HepG2 (cell line): ENCODE measurements around the gene IFNL2. TPM values are rescaled to one million over a fixed set of nuclear protein-coding genes. Genes with fewer than 3 reads are reported as not detected.

ENCODE experiments used
- ATAC-seq: fragments of 200-7000 bp; cut with Tn5 transposase; 3 replicates; pipeline ENCODE4 v1.9.1; 2020; ENCODE audit warnings: mild to moderate bottlenecking, moderate library complexity
- BruUV-seq: library from RNA; stranded (reverse); fragments of 400-500 nt; replicated peaks from 2 replicates; lab custom pipeline; 2021; lab: Mats Ljungman, UMichigan
- CTCF ChIA-PET: fragments of 300-600 bp; formaldehyde crosslinking; extraction: SDS; loops from one replicate; lab custom pipeline; 2021; ENCODE audit warnings: low total read pairs, inconsistent platforms, low intra/inter-chr PET ratio; lab: Yijun Ruan, JAX
- POLR2A ChIA-PET: fragments of 350-600 bp; sonication (Branson Sonifier 250); formaldehyde crosslinking; loops from one replicate; lab custom pipeline; 2020; ENCODE audit warnings: antibody characterized with exemption, inconsistent platforms; lab: Yijun Ruan, JAX
- DNase-seq: peaks from one replicate; pipeline ENCODE4 v3.0.0-alpha.2; 2015; ENCODE audit warnings: low spot score
- FAIRE-seq: peaks from 3 replicates; lab custom pipeline; 2011; peaks lifted over from hg19 to GRCh38; lab: Jason Lieb, UNC
- H2AFZ ChIP-seq: one replicate; pipeline ENCODE4 v1.6.1; 2011; ENCODE audit warnings: low read length, inconsistent platforms
- H3K27ac ChIP-seq: fragments of 300-600 bp; 3 replicates; pipeline ENCODE4 v1.8.0; 2011; ENCODE audit warnings: mixed run types, mild to moderate bottlenecking, mixed read lengths, low read length, inconsistent platforms; ENCODE audit not compliant: insufficient read depth; ENCODE audit errors: extremely low read length
- H3K27me3 ChIP-seq, 2 experiments: fragments of 200-600 bp in 1 of 2; 2 replicates in 1 of 2; 3 replicates in 1 of 2; pipeline versions ENCODE4 v1.6.0 to v1.8.0; 2011; ENCODE audit warnings: low read length in 2 of 2, mild to moderate bottlenecking in 2 of 2, moderate library complexity in 2 of 2, inconsistent platforms in 1 of 2; ENCODE audit not compliant: insufficient read depth in 2 of 2, control insufficient read depth in 1 of 2
- H3K36me3 ChIP-seq, 2 experiments: fragments of 200-600 bp in 1 of 2; replicated peaks in 1 of 2; 2 replicates in 1 of 2; 3 replicates in 1 of 2; pipeline versions ENCODE4 v1.5.1 to v1.8.0; 2011; ENCODE audit warnings: low read length in 2 of 2, inconsistent platforms in 1 of 2; ENCODE audit not compliant: insufficient read depth in 2 of 2, control insufficient read depth in 1 of 2
- H3K4me1 ChIP-seq: 2 replicates; pipeline ENCODE4 v1.5.1; 2012; ENCODE audit warnings: low read length, inconsistent platforms; ENCODE audit not compliant: insufficient read depth
- H3K4me2 ChIP-seq: 2 replicates; pipeline ENCODE4 v1.6.0; 2011; ENCODE audit warnings: low read depth, low read length, inconsistent platforms
- H3K4me3 ChIP-seq, 3 experiments: fragments of 200-600 bp in 1 of 3; sonication (generic), shearing (Covaris generic) in 1 of 3; replicated peaks in 1 of 3; 2 replicates each; pipeline ENCODE4 v1.5.1; 2011 to 2016; ENCODE audit warnings: low read length in 3 of 3, inconsistent platforms in 2 of 3, low read depth in 2 of 3, mild to moderate bottlenecking in 2 of 3, control low read depth in 1 of 3, mixed read lengths in 1 of 3; ENCODE audit not compliant: insufficient read depth in 1 of 3
- H3K79me2 ChIP-seq: one replicate; pipeline ENCODE4 v1.6.1; 2011; ENCODE audit warnings: low read length, inconsistent platforms; ENCODE audit not compliant: insufficient read depth
- H3K9ac ChIP-seq: 2 replicates; pipeline ENCODE4 v1.6.0; 2011; ENCODE audit warnings: mild to moderate bottlenecking, low read depth, low read length, inconsistent platforms; ENCODE audit not compliant: insufficient read depth
- H3K9me3 ChIP-seq: 2 replicates; pipeline ENCODE4 v1.5.1; 2012; ENCODE audit warnings: mild to moderate bottlenecking, low read length
- H4K20me1 ChIP-seq: 2 replicates; pipeline ENCODE4 v1.6.0; 2011; ENCODE audit warnings: inconsistent platforms, mild to moderate bottlenecking, low read length, moderate library complexity; ENCODE audit not compliant: insufficient read depth
- DDIT3 ChIP-seq: sonication (generic); formaldehyde crosslinking; IDR thresholded peaks from 2 replicates; pipeline ENCODE4 v1.4.0; 2020; ENCODE audit warnings: mild to moderate bottlenecking, missing genetic modification reagents
- KLF12 ChIP-seq: sonication (generic); formaldehyde crosslinking; IDR thresholded peaks from 2 replicates; pipeline ENCODE4 v1.4.0; 2020; ENCODE audit warnings: missing genetic modification reagents, borderline replicate concordance
- MLXIP ChIP-seq: sonication (generic); formaldehyde crosslinking; IDR thresholded peaks from 2 replicates; pipeline ENCODE4 v1.9.0; 2021; ENCODE audit warnings: missing genetic modification reagents, borderline replicate concordance
- NR0B2 ChIP-seq: sonication (generic); formaldehyde crosslinking; IDR thresholded peaks from 2 replicates; pipeline ENCODE4 v1.4.0; 2020; ENCODE audit warnings: mild to moderate bottlenecking, missing genetic modification reagents
- NR2F6 ChIP-seq, 2 experiments: IDR thresholded peaks; 2 replicates each; pipeline ENCODE4 v1.6.1; 2016; ENCODE audit warnings: antibody characterized with exemption in 1 of 2, mild to moderate bottlenecking in 1 of 2
- PHB2 ChIP-seq: fragments of 450-650 bp; IDR thresholded peaks from 2 replicates; pipeline ENCODE4 v1.6.1; 2018; ENCODE audit not compliant: partially characterized antibody
- ZNF280B ChIP-seq: sonication (generic); formaldehyde crosslinking; IDR thresholded peaks from 2 replicates; pipeline ENCODE4 v1.5.0; 2020; ENCODE audit warnings: missing genetic modification reagents, mild to moderate bottlenecking, borderline replicate concordance
- ZNF740 ChIP-seq: sonication (generic); formaldehyde crosslinking; IDR thresholded peaks from 2 replicates; pipeline ENCODE4 v1.4.0; 2020; ENCODE audit warnings: missing genetic modification reagents
- WGBS: methylation state at CpG from one replicate; pipeline ENCODE4 v1.1.6; 2017; ENCODE audit warnings: low lambda C conversion rate; 5-methylcytosine and 5-hydroxymethylcytosine counted together
- in situ Hi-C: cut with HindIII; loops from 2 replicates; pipeline ENCODE4 v1.10.0; 2017; ENCODE audit warnings: low pct_unique_long_range_greater_than_20kb; ENCODE audit not compliant: extremely low pct_ligation_motif_present
- intact Hi-C: fragments of 100-400 bp; cut with micrococcal nuclease; formaldehyde crosslinking; loops from one replicate; pipeline ENCODE4 v1.10.0; 2022; ENCODE audit not compliant: unreplicated experiment
- polyA plus RNA-seq, 8 experiments: library from polyadenylated mRNA; depleted of rRNA in 3 of 8; stranded (reverse) in 7 of 8; unstranded in 1 of 8; fragments of >200 nt; fragmentation: Illumina TruSeq in 4 of 8; extraction: Trizol in 4 of 8; gene quantifications; 2 replicates each; pipeline versions ENCODE4 v1.2.1 to v1.2.3, GENCODE V29; 2011 to 2016; ENCODE audit warnings: low read depth in 4 of 8, missing spikeins in 1 of 8, mixed read lengths in 1 of 8; ENCODE audit not compliant: insufficient read depth in 1 of 8
- total RNA-seq, 5 experiments: library from RNA; depleted of rRNA; stranded (reverse); fragments of >200 nt; fragmentation: Illumina TruSeq; extraction: Trizol; gene quantifications; 2 replicates each; pipeline ENCODE4 v1.2.3, GENCODE V29; 2016; ENCODE audit warnings: low read depth in 1 of 5

The IFNL2 gene
- total and polyA plus RNA-seq, 2 of the 13 experiments (the other 11 are each of a cell fraction or from before 2014, with no cell fraction given): not detected

- Histone ChIP-seq H3K4me1 (peaks cover 19% of the 10 kb centered on the region), H3K4me3 (no peak overlapping the region), H3K9me3 (no peaks in the 10 kb centered on the region), H3K9ac (no peak overlapping the region), H3K27ac (no peak overlapping the region), H3K79me2 (no peaks in the 10 kb centered on the region), H3K27me3 (peaks cover 0 to 10% of the 10 kb centered on the region in 2 experiments; a peak in 3 of 5 replicates), H4K20me1 (no peaks in the 10 kb centered on the region), H2AFZ (no peak overlapping the region), H3K4me2 (no peak overlapping the region), H3K36me3 (no peaks in the 10 kb centered on the region)
- BruUV-seq: no TSS peak
- FAIRE-seq (no peak), DNase-seq (no peak), ATAC-seq (no peak)
- intact Hi-C loops: no loop called here
- in situ Hi-C loops: no loop called here
- ChIA-PET CTCF (no interaction called here), POLR2A (no interaction called here)
- TF ChIP-seq NR0B2: no peak
- TF ChIP-seq MLXIP (CRISPR knock-in tag): no peak
- no peak for TF ChIP-seq PHB2
- no peak for TF ChIP-seq DDIT3
- TF ChIP-seq NR2F6 (IDR thresholded peaks at IDR 0.05): no peak
- no peak for TF ChIP-seq NR2F6 (CRISPR knock-in tag; IDR thresholded peaks at IDR 0.05)
- no peak for TF ChIP-seq KLF12 (CRISPR knock-in tag)
- no peak for TF ChIP-seq ZNF280B
- TF ChIP-seq ZNF740 (CRISPR knock-in tag): no peak
- 63% methylated on average over 4 of the region's 4 CpGs for WGBS
Measured at GRCh38 chr19:39301021-39301420, 32.8 kb downstream of the IFNL2 start.
